Measurements from ENCODE around the gene COX4I2. TPM values are rescaled to one million over a fixed set of nuclear protein-coding genes. Genes with fewer than 3 reads are reported as not detected.

Gene COX4I2
- total RNA-seq, 1 experiment from 2014 or later: not detected

- CTCF ChIA-PET: interaction anchor here (0.6 to 6.4 kb wide), 3 partner anchors 28 to 1179 kb away, joined by 3 to 61 read pairs (median 5); partner anchors contain the start of gene BCL2L1
- H3K27ac Mint-ChIP-seq: no peak overlapping the region
- DNase-seq (ENCODE audit: low spot score): no peak
- TF ChIP-seq GRHL2 (CRISPR knock-in tag; IDR thresholded peaks at IDR 0.05; ENCODE audit: insufficient replicate concordance, severe bottlenecking): no peak
- no peak for TF ChIP-seq JUN (CRISPR knock-in tag; IDR thresholded peaks at IDR 0.05)
- no peak for TF ChIP-seq RORB (CRISPR knock-in tag; IDR thresholded peaks at IDR 0.05)
- no peak for TF ChIP-seq ZNF416 (CRISPR knock-in tag; IDR thresholded peaks at IDR 0.05)
- TF ChIP-seq SMAD3 (CRISPR knock-in tag; IDR thresholded peaks at IDR 0.05; ENCODE audit: borderline replicate concordance): no peak
- no peak for TF ChIP-seq ZSCAN18 (CRISPR knock-in tag; IDR thresholded peaks at IDR 0.05)
- TF ChIP-seq SMAD4 (CRISPR knock-in tag; IDR thresholded peaks at IDR 0.05): no peak
- TF ChIP-seq ZNF219 (CRISPR knock-in tag; IDR thresholded peaks at IDR 0.05; ENCODE audit: borderline replicate concordance): no peak
- TF ChIP-seq PRRX2 (CRISPR knock-in tag; IDR thresholded peaks at IDR 0.05): no peak
- no peak for TF ChIP-seq SOX15 (CRISPR knock-in tag; IDR thresholded peaks at IDR 0.05)
- no peak for TF ChIP-seq ATF3 (CRISPR knock-in tag; conservative IDR thresholded peaks at IDR 0.05)
- TF ChIP-seq TEAD4 (CRISPR knock-in tag; IDR thresholded peaks at IDR 0.05): no peak
- TF ChIP-seq CTCF (IDR thresholded peaks at IDR 0.05): no peak
- POLR2A ChIA-PET: no interaction called here
- H3K4me3 Mint-ChIP-seq: no peak overlapping the region
- ATAC-seq: no peak
- peaks cover 51% of the 10 kb centered on the region for H3K4me1 Mint-ChIP-seq
- H3K27me3 Mint-ChIP-seq (ENCODE audit: low read depth): no peaks in the 10 kb centered on the region
- no peaks in the 10 kb centered on the region for H3K9me3 Mint-ChIP-seq
- peaks cover 10% of the 10 kb centered on the region; the same call in 1 of the 2 replicates for H3K36me3 Mint-ChIP-seq
Observed at GRCh38 chr20:31690124-31690666, 52.5 kb downstream of the COX4I2 start.

- H3K4me3 Mint-ChIP-seq: no peak overlapping the region
- no peak for DNase-seq (ENCODE audit: low spot score)
- H3K27ac Mint-ChIP-seq: peak overlapping the region; percentile 75
- no peaks in the 10 kb centered on the region for H3K9me3 Mint-ChIP-seq
- no peak for ATAC-seq
- ChIA-PET POLR2A (no interaction called here), CTCF (interaction anchor here (0.7 to 6.4 kb wide), 6 partner anchors 16 to 134 kb away, joined by 3 to 61 read pairs (median 5); partner anchors contain the start of gene BCL2L1)
- H3K27me3 Mint-ChIP-seq (ENCODE audit: low read depth): no peaks in the 10 kb centered on the region
- peaks cover 45% of the 10 kb centered on the region for H3K4me1 Mint-ChIP-seq
- H3K36me3 Mint-ChIP-seq: peaks cover 15% of the 10 kb centered on the region; the same call in 1 of the 2 replicates
- TF ChIP-seq CTCF (IDR thresholded peaks at IDR 0.05) (no peak), ZNF281 (CRISPR knock-in tag; IDR thresholded peaks at IDR 0.05) (no peak), GABPB1 (CRISPR knock-in tag; IDR thresholded peaks at IDR 0.05) (no peak), NR2C2 (CRISPR knock-in tag; IDR thresholded peaks at IDR 0.05) (no peak), RELA (CRISPR knock-in tag; IDR thresholded peaks at IDR 0.05; ENCODE audit: borderline replicate concordance) (no peak), USF2 (CRISPR knock-in tag; IDR thresholded peaks at IDR 0.05) (no peak), SMAD3 (CRISPR knock-in tag; IDR thresholded peaks at IDR 0.05; ENCODE audit: borderline replicate concordance) (no peak), ZNF396 (CRISPR knock-in tag; IDR thresholded peaks at IDR 0.05; ENCODE audit: borderline replicate concordance) (no peak), FOXJ3 (CRISPR knock-in tag; IDR thresholded peaks at IDR 0.05; ENCODE audit: borderline replicate concordance) (no peak), TCF7 (CRISPR knock-in tag; IDR thresholded peaks at IDR 0.05; ENCODE audit: low read depth) (no peak), SOX15 (CRISPR knock-in tag; IDR thresholded peaks at IDR 0.05) (no peak), ZBTB21 (CRISPR knock-in tag; IDR thresholded peaks at IDR 0.05; ENCODE audit: borderline replicate concordance) (no peak), HMGXB4 (CRISPR knock-in tag; IDR thresholded peaks at IDR 0.05) (no peak), MYBL2 (CRISPR knock-in tag; IDR thresholded peaks at IDR 0.05) (no peak)
Observed at GRCh38 chr20:31691646-31692275, 54.0 kb downstream of the COX4I2 start.
